Stomach (tissue), 9 donors: Measurements from ENCODE around the gene ASTN1. TPM values are rescaled to one million over a fixed set of nuclear protein-coding genes. Genes with fewer than 3 reads are reported as not detected.
"Not testable (repeated sequence)": the region's sequence is repeated elsewhere in the genome, so short reads cannot be mapped to it uniquely, and the experiment has no call there.

ENCODE experiments used
- DNase-seq, 2 donors: peaks; one replicate each; pipeline versions ENCODE4 v3.0.0 to v3.0.0-alpha.2; 2013 to 2019
- H3K27ac ChIP-seq, 5 donors: fragments of 200-600 bp in 4 of 5; sonication (generic) in 4 of 5; one replicate each; pipeline ENCODE4 v1.5.1; 2013 to 2019; ENCODE audit warnings: mild to moderate bottlenecking in 1 of 5, moderate library complexity in 1 of 5
- H3K27me3 ChIP-seq, 3 donors: fragments of 200-600 bp; sonication (generic); one replicate each; pipeline ENCODE4 v1.5.1; 2017 to 2019; ENCODE audit warnings: mixed run types in 1 of 3
- H3K36me3 ChIP-seq, 4 donors: fragments of 200-600 bp; sonication (generic); 1 replicate in 3 of 4; 2 replicates in 1 of 4; pipeline ENCODE4 v1.5.1; 2016 to 2019
- H3K4me1 ChIP-seq, 4 donors: fragments of 200-600 bp; sonication (generic); one replicate each; pipeline ENCODE4 v1.5.1; 2016 to 2019
- H3K4me3 ChIP-seq, 4 donors: fragments of 200-600 bp; sonication (generic) in 3 of 4; one replicate each; pipeline ENCODE4 v1.5.1; 2016 to 2019; ENCODE audit warnings: mild to moderate bottlenecking in 1 of 4
- H3K9me3 ChIP-seq, 4 donors: fragments of 200-600 bp; sonication (generic); one replicate each; pipeline ENCODE4 v1.5.1; 2016 to 2019
- CTCF ChIP-seq, 7 experiments: fragments of 450-650 bp in 4 of 7; fragments of 200-600 bp in 3 of 7; sonication (generic) in 3 of 7; IDR thresholded peaks; one replicate each; pipeline ENCODE4 v1.5.1; 2016 to 2019; ENCODE audit warnings: antibody characterized with exemption in 7 of 7, control low read depth in 2 of 7, mild to moderate bottlenecking in 1 of 7
- EP300 ChIP-seq: sonication (generic); formaldehyde crosslinking; IDR thresholded peaks from one replicate; pipeline ENCODE4 v1.6.1; 2017; ENCODE audit warnings: antibody characterized with exemption
- POLR2A ChIP-seq, 4 donors: fragments of 450-650 bp; IDR thresholded peaks; one replicate each; pipeline ENCODE4 v1.6.1; 2016; ENCODE audit warnings: antibody characterized with exemption in 4 of 4, control low read depth in 2 of 4, mild to moderate bottlenecking in 1 of 4, moderate library complexity in 1 of 4
- POLR2AphosphoS5 ChIP-seq, 3 donors: sonication (generic); formaldehyde crosslinking; IDR thresholded peaks; one replicate each; pipeline ENCODE4 v1.6.1; 2016; ENCODE audit warnings: antibody characterized with exemption in 3 of 3
- WGBS, 5 donors: extraction: QIAGEN DNeasy Blood & Tissue Kit in 3 of 5; methylation state at CpG; one replicate each; pipeline versions ENCODE4 v1.1.5 to v1.1.7; 2013 to 2018; 5-methylcytosine and 5-hydroxymethylcytosine counted together
- intact Hi-C: fragments of 100-400 bp; cut with DNase I; formaldehyde crosslinking; loops from one replicate; pipeline ENCODE4 v1.15.1; 2023; ENCODE audit warnings: low total_unique reads
- polyA plus RNA-seq, 3 donors: library from polyadenylated mRNA; stranded (reverse); fragments of 200-250 nt; gene quantifications; one replicate each; pipeline ENCODE4 v1.2.3, GENCODE V29; 2013
- total RNA-seq, 5 donors: library from RNA; depleted of rRNA; stranded (reverse); fragments of >200 nt; gene quantifications; one replicate each; pipeline versions ENCODE4 v1.1.0 to v1.2.3, GENCODE V29; 2014 to 2016
- donor health status: healthy with polysubstance abuse.
- donor health status: Bipolar disorder and iron deficiency.
- donor health status: healthy.

ASTN1 gene
- total and polyA plus RNA-seq, 8 donors: 0.13 to 2.4 (median 0.51) TPM; not detected in 4

GRCh38 chr1:177077734-177078499 is 86.6 kb downstream of the ASTN1 start:
- no peaks in the 10 kb centered on the region for H3K9me3 ChIP-seq
- H3K27me3 ChIP-seq: no peaks in the 10 kb centered on the region
- H3K4me3 ChIP-seq: no peak overlapping the region
- intact Hi-C loops: no loop called here
- no peak overlapping the region for H3K27ac ChIP-seq
- TF ChIP-seq POLR2A (IDR thresholded peaks at IDR 0.05): no peak
- TF ChIP-seq POLR2AphosphoS5 (IDR thresholded peaks at IDR 0.05): no peak
- no peak for TF ChIP-seq CTCF (IDR thresholded peaks at IDR 0.05)
- TF ChIP-seq EP300: no peak
- 63 to 80% (median 76%) methylated on average over 4 of the region's 4 CpGs for WGBS, 5 donors
- DNase-seq: no peak
- no peaks in the 10 kb centered on the region for H3K36me3 ChIP-seq
- H3K4me1 ChIP-seq: peaks cover 0 to 5% (median 0%) of the 10 kb centered on the region in 4 donors

- WGBS, 5 donors: 77 to 89% (median 82%) methylated on average over 8 of the region's 8 CpGs
- H3K4me1 ChIP-seq: peaks cover 0 to 7% (median 0%) of the 10 kb centered on the region in 4 donors
- DNase-seq: no peak
- H3K27ac ChIP-seq: no peak overlapping the region
- H3K4me3 ChIP-seq: no peak overlapping the region
- TF ChIP-seq POLR2A (IDR thresholded peaks at IDR 0.05) (no peak), EP300 (no peak)
- intact Hi-C loops: no loop called here
- H3K36me3 ChIP-seq: no peaks in the 10 kb centered on the region
- no peaks in the 10 kb centered on the region for H3K27me3 ChIP-seq
- H3K9me3 ChIP-seq: no peaks in the 10 kb centered on the region
These were observed 87.5 kb downstream of the ASTN1 start for GRCh38 chr1:177077006-177077405.

GRCh38 chr1:177074811-177075210 is 89.7 kb downstream of the ASTN1 start:
- 90 to 97% (median 93%) methylated on average over 3 of the region's 3 CpGs for WGBS, 5 donors
- H3K36me3 ChIP-seq, intact Hi-C loops, DNase-seq, H3K4me1 ChIP-seq, H3K27me3 ChIP-seq, H3K27ac ChIP-seq, H3K9me3 ChIP-seq, H3K4me3 ChIP-seq: not testable (repeated sequence)

GRCh38 chr1:177069490-177069889 is 95.0 kb downstream of the ASTN1 start:
- 29 to 59% (median 47%) methylated on average over 3 of the region's 3 CpGs for WGBS, 5 donors
- Histone ChIP-seq H3K9me3 (no peaks in the 10 kb centered on the region), H3K4me3 (no peak overlapping the region), H3K4me1 (peaks cover 0 to 7% (median 0%) of the 10 kb centered on the region in 4 donors), H3K27me3 (no peaks in the 10 kb centered on the region), H3K27ac (no peak overlapping the region), H3K36me3 (no peaks in the 10 kb centered on the region)
- intact Hi-C loops: no loop called here
- TF ChIP-seq POLR2AphosphoS5 (IDR thresholded peaks at IDR 0.05) (no peak), CTCF (IDR thresholded peaks at IDR 0.05) (no peak), POLR2A (IDR thresholded peaks at IDR 0.05) (no peak), EP300 (no peak)
- DNase-seq: no peak

- H3K4me1 ChIP-seq: peaks cover 0 to 2% (median 0%) of the 10 kb centered on the region in 4 donors
- TF ChIP-seq EP300 (no peak), POLR2A (IDR thresholded peaks at IDR 0.05) (no peak), CTCF (IDR thresholded peaks at IDR 0.05) (no peak), POLR2AphosphoS5 (IDR thresholded peaks at IDR 0.05) (no peak)
- no peaks in the 10 kb centered on the region for H3K36me3 ChIP-seq
- 74 to 82% (median 81%) methylated on average over 7 of the region's 7 CpGs for WGBS, 5 donors
- DNase-seq: no peak
- H3K9me3 ChIP-seq: no peaks in the 10 kb centered on the region
- no peak overlapping the region for H3K4me3 ChIP-seq
- intact Hi-C loops: no loop called here
- H3K27me3 ChIP-seq: no peaks in the 10 kb centered on the region
- no peak overlapping the region for H3K27ac ChIP-seq
These were observed 96.6 kb downstream of the ASTN1 start for GRCh38 chr1:177067752-177068410.
